GM12874 (cell line): ENCODE measurements around the gene RBMY1A1.
"Not testable (repeated sequence)": the region's sequence is repeated elsewhere in the genome, so short reads cannot be mapped to it uniquely, and the experiment has no call there.

Source experiments
- TF ChIP-seq, protein P1 (sequence below): IDR thresholded peaks from 2 replicates; pipeline ENCODE4 v1.5.1; 2011; ENCODE audit warnings: low read depth, mild to moderate bottlenecking, control low read depth, low read length, moderate library complexity; ENCODE audit not compliant: insufficient read depth

RBMY1A1 gene

DNA sequence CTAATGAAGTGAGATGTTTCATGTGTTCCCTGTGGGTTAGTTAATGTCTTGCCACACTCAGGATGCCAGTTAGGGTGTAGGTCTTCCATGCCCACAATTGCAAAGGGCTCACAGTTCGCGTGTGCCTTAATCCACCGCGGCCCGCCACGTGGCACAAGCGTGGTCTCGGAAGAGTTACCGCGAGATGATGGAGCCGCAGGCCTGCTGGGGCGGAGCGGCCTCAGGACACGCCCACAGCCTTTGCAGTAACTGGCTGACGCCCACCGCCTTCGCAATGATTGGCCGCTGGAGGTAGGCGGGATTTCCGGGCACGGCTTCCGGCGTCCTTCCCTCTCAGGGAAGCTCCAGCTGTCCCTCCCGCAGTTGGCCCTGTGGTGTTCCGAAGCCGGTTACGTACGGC lies at the start of gene RBMY1A1:
Gene RBMY1A1, plus strand, starts transcription at position 301 of the 400 bp plus-strand sequence. CDS start 2,013 bp downstream, outside the sequence.
- TF ChIP-seq, protein P1, sequence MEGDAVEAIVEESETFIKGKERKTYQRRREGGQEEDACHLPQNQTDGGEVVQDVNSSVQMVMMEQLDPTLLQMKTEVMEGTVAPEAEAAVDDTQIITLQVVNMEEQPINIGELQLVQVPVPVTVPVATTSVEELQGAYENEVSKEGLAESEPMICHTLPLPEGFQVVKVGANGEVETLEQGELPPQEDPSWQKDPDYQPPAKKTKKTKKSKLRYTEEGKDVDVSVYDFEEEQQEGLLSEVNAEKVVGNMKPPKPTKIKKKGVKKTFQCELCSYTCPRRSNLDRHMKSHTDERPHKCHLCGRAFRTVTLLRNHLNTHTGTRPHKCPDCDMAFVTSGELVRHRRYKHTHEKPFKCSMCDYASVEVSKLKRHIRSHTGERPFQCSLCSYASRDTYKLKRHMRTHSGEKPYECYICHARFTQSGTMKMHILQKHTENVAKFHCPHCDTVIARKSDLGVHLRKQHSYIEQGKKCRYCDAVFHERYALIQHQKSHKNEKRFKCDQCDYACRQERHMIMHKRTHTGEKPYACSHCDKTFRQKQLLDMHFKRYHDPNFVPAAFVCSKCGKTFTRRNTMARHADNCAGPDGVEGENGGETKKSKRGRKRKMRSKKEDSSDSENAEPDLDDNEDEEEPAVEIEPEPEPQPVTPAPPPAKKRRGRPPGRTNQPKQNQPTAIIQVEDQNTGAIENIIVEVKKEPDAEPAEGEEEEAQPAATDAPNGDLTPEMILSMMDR = not testable (repeated sequence)

DNA sequence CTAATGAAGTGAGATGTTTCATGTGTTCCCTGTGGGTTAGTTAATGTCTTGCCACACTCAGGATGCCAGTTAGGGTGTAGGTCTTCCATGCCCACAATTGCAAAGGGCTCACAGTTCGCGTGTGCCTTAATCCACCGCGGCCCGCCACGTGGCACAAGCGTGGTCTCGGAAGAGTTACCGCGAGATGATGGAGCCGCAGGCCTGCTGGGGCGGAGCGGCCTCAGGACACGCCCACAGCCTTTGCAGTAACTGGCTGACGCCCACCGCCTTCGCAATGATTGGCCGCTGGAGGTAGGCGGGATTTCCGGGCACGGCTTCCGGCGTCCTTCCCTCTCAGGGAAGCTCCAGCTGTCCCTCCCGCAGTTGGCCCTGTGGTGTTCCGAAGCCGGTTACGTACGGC lies 23.6 kb upstream of the RBMY1A1 start, which contains the start of gene RBMY1B:
Gene RBMY1B, plus strand, starts transcription at position 301 of the 400 bp plus-strand sequence. CDS start 2,013 bp downstream, outside the sequence.
- TF ChIP-seq, protein P1 = not testable (repeated sequence)

DNA sequence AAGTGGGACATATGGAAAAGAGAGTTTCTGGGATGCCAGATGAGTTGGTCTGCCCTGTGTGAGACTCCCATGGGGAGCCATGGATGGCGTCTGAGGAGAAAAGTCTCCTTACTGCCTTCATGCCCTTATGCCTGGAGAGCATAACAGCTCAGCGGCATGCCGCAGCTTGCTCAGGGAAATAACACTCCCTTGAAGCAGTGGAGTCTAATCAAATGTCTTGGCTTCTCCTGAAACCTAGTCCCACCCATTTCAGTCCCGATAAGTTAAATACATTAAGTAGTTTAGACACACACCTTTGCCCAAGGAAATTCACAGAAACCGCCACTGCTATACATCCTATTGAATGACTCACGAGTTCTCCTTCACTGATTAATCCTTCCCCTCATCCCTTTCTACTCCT lies 50.8 kb downstream of the RBMY1A1 start:
- TF ChIP-seq, protein P1 = no peak

DNA sequence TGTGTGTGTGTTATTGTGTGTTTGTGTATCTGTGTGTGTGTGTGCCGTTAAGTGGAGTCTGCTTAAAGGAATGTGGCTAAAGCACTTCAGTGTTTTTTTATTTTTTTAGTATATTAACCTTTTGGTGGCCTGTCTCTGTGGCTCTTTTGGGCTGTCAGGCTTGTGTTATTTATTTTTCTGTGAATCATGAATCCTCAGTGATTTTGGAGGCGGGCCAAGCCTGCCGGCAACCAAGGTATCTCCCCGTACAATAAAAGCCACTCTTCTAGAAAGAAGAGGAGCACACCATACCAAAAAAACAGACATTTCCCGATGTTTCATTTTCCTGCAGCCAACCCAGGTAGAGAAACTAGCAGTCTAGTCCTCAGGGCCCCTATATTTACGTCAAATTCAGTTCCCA lies 57.4 kb downstream of the RBMY1A1 start:
- TF ChIP-seq, protein P1 = no peak
